Suprapubic skin (tissue), 3 donors: ENCODE results near the gene RALGPS2.

Experiments used
- CTCF ChIP-seq, 2 donors: fragments of 200-600 bp in 1 of 2; fragments of 450-650 bp in 1 of 2; sonication (generic) in 1 of 2; IDR thresholded peaks; one replicate each; pipeline ENCODE4 v1.5.1; 2016 to 2019; ENCODE audit warnings: antibody characterized with exemption in 2 of 2, mild to moderate bottlenecking in 1 of 2, moderate library complexity in 1 of 2
- EP300 ChIP-seq: sonication (generic); formaldehyde crosslinking; IDR thresholded peaks from one replicate; pipeline ENCODE4 v1.6.1; 2017; ENCODE audit warnings: antibody characterized with exemption
- POLR2A ChIP-seq, 2 donors: fragments of 450-650 bp; IDR thresholded peaks; one replicate each; pipeline ENCODE4 v1.6.1; 2017; ENCODE audit warnings: antibody characterized with exemption in 2 of 2, mild to moderate bottlenecking in 2 of 2, moderate library complexity in 2 of 2

GRCh38 chr1:178898401-178898800, 173.4 kb downstream of the RALGPS2 start:
- no peak for TF ChIP-seq POLR2A (IDR thresholded peaks at IDR 0.05)
- TF ChIP-seq CTCF (IDR thresholded peaks at IDR 0.05) = no peak
- TF ChIP-seq EP300 = no peak
